Chondrocyte (in vitro differentiated cells): ENCODE results near the gene RAB3GAP2. TPM values are rescaled to one million over a fixed set of nuclear protein-coding genes. Genes with fewer than 3 reads are reported as not detected.
"Not testable (repeated sequence)": the region's sequence is repeated elsewhere in the genome, so short reads cannot be mapped to it uniquely, and the experiment has no call there.

Experiments
- DNase-seq: peaks from one replicate; pipeline ENCODE4 v3.0.0; 2021; ENCODE audit warnings: mixed read lengths, low spot score
- H3K27ac Mint-ChIP-seq: one replicate; pipeline ENCODE4 v1.8.0; 2021; ENCODE audit warnings: mild to moderate bottlenecking, moderate library complexity, mixed read lengths; ENCODE audit not compliant: unreplicated experiment
- H3K27me3 Mint-ChIP-seq: 2 replicates; pipeline ENCODE4 v1.8.0; 2021; ENCODE audit warnings: low read depth, mixed read lengths
- H3K36me3 Mint-ChIP-seq: 2 replicates; pipeline ENCODE4 v1.8.0; 2021; ENCODE audit warnings: low read depth, mixed read lengths
- H3K4me1 Mint-ChIP-seq: 2 replicates; pipeline ENCODE4 v1.8.0; 2021; ENCODE audit warnings: low read depth, mild to moderate bottlenecking, mixed read lengths
- H3K4me3 Mint-ChIP-seq: one replicate; pipeline ENCODE4 v1.8.0; 2021; ENCODE audit warnings: mild to moderate bottlenecking, moderate library complexity, mixed read lengths; ENCODE audit not compliant: unreplicated experiment
- H3K9me3 Mint-ChIP-seq: 2 replicates; pipeline ENCODE4 v1.8.0; 2021; ENCODE audit warnings: low read depth, mixed read lengths
- total RNA-seq: library from RNA; stranded (reverse); gene quantifications from 3 replicates; pipeline ENCODE4 v1.2.1, GENCODE V29; 2021
- TF ChIP-seq, protein P1 (sequence below): fragments of 200-600 bp; sonication (generic); IDR thresholded peaks from 2 replicates; pipeline ENCODE4 v1.5.0; 2021; ENCODE audit warnings: antibody characterized with exemption, mild to moderate bottlenecking, moderate library complexity

The RAB3GAP2 gene
- total RNA-seq, 1 donor from 2014 or later: 47.5 TPM

DNA sequence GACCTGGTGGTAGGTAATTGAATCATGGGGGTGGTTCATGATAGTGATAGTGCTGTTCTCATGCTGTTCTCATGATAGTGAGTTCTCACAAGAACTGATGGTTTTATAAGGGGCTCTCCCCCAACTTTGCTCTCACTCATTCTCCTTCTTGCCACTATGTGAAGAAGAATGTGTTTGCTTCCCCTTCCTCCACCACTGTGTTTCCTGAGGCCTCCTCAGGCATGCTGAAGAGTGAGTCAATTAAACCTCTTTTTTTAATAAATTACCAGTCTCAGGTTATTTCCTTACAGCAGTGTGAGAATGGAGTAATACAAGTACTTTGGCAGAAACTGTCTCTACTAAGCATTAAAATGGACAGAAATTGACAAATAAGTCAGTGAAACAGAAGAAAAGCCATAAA lies 21.6 kb downstream of the RAB3GAP2 start:
- H3K4me3 Mint-ChIP-seq: no peak overlapping the region
- H3K36me3 Mint-ChIP-seq: peaks cover 29% of the 10 kb centered on the region
- no peak for DNase-seq

DNA sequence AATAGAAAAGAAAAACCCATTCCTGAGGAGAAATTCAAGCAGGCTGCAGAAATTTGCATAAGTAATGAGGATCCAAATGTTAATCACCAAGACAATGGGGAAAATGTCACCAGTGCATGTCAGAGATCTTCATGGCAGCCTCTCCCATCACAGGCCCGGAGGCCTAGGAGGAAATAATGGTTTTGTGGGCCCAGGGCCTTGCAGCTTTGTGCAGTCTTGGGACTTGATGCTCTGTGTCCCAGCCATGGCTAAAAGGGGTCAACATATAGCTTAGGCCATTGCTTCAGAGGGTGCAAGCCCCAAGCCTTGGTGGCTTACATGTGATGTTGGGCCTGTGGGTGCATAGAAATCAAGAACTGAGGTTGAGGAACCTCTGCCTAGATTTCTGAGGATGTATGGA lies 22.7 kb downstream of the RAB3GAP2 start:
- H3K4me3 Mint-ChIP-seq: no peak overlapping the region
- no peaks in the 10 kb centered on the region for H3K27me3 Mint-ChIP-seq
- no peak overlapping the region for H3K27ac Mint-ChIP-seq
- peaks cover 5% of the 10 kb centered on the region for H3K4me1 Mint-ChIP-seq
- peaks cover 29% of the 10 kb centered on the region for H3K36me3 Mint-ChIP-seq
- TF ChIP-seq, protein P1, sequence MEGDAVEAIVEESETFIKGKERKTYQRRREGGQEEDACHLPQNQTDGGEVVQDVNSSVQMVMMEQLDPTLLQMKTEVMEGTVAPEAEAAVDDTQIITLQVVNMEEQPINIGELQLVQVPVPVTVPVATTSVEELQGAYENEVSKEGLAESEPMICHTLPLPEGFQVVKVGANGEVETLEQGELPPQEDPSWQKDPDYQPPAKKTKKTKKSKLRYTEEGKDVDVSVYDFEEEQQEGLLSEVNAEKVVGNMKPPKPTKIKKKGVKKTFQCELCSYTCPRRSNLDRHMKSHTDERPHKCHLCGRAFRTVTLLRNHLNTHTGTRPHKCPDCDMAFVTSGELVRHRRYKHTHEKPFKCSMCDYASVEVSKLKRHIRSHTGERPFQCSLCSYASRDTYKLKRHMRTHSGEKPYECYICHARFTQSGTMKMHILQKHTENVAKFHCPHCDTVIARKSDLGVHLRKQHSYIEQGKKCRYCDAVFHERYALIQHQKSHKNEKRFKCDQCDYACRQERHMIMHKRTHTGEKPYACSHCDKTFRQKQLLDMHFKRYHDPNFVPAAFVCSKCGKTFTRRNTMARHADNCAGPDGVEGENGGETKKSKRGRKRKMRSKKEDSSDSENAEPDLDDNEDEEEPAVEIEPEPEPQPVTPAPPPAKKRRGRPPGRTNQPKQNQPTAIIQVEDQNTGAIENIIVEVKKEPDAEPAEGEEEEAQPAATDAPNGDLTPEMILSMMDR: no peak
- DNase-seq: no peak
- peaks cover 25% of the 10 kb centered on the region for H3K9me3 Mint-ChIP-seq

More for the DNA sequence above, 21.6 kb downstream of the RAB3GAP2 start:
- H3K4me1 Mint-ChIP-seq: no peaks in the 10 kb centered on the region
- peaks cover 18% of the 10 kb centered on the region for H3K9me3 Mint-ChIP-seq
- H3K27me3 Mint-ChIP-seq: no peaks in the 10 kb centered on the region
- TF ChIP-seq, protein P1: no peak
- H3K27ac Mint-ChIP-seq: no peak overlapping the region

DNA sequence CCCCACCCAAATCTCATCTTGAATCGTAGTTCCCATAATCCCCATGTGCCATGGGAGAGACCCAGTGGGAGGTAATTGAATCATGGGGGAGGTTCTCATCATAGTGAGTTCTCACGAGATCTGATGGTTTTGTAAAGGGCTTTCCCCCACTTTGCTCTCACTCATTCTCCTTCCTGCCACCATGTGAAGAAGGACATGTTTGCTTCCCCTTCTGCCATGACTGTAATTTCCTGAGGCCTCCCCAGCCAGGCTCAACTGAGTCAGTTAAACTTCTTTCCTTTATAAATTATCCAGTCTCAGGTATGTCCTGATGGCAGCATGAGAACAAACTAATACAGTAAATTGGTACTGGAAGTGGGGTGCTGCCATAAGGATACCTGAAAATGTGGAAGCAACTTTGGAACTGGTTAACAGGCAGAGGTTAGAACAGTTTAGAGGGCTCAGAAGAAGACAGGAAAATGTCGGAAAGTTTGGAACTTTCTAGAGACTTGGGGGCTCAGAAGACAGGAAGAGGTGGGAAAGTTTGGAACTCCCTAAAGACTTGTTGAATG lies 23.5 kb downstream of the RAB3GAP2 start:
- H3K9me3 Mint-ChIP-seq: peaks cover 30% of the 10 kb centered on the region
- H3K36me3 Mint-ChIP-seq: peaks cover 29% of the 10 kb centered on the region
- H3K4me1 Mint-ChIP-seq: peaks cover 11% of the 10 kb centered on the region
- DNase-seq, H3K27me3 Mint-ChIP-seq, H3K27ac Mint-ChIP-seq, H3K4me3 Mint-ChIP-seq: not testable (repeated sequence)

DNA sequence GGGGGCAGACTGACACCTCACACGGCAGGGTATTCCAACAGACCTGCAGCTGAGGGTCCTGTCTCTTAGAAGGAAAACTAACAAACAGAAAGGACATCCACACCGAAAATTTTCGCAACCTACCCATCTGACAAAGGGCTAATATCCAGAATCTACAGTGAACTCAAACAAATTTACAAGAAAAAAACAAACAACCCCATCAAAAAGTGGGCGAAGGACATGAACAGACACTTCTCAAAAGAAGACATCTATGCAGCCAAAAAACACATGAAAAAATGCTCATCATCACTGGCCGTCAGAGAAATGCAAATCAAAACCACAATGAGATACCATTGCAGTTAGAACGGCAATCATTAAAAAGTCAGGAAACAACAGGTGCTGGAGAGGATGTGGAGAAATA lies 26.4 kb downstream of the RAB3GAP2 start:
- peaks cover 30% of the 10 kb centered on the region for H3K9me3 Mint-ChIP-seq
- H3K27ac Mint-ChIP-seq, DNase-seq, H3K27me3 Mint-ChIP-seq, H3K4me3 Mint-ChIP-seq: not testable (repeated sequence)
- peaks cover 19% of the 10 kb centered on the region for H3K36me3 Mint-ChIP-seq
- H3K4me1 Mint-ChIP-seq: peaks cover 24% of the 10 kb centered on the region

DNA sequence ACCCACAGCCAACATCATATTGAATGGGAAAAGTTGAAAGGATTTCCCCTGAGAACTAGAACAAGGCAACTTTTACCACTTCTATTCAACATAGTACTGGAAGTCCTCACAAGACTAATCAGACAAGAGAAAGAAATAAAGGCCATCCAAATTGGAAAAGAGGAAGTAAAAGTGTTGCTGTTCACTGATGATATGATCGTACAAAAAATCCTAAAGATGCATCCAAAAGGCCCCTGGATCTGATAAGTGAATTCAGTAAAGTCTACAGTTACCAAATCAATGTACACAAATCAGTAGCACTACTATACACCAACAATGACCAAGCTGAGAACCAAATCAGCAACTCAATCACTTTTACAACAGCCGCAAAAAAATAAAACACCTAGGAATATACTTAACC lies 28.3 kb downstream of the RAB3GAP2 start:
- peaks cover 10% of the 10 kb centered on the region for H3K36me3 Mint-ChIP-seq
- H3K27me3 Mint-ChIP-seq: no peaks in the 10 kb centered on the region
- H3K4me1 Mint-ChIP-seq: peaks cover 40% of the 10 kb centered on the region
- DNase-seq: no peak
- TF ChIP-seq, protein P1: no peak
- peaks cover 20% of the 10 kb centered on the region for H3K9me3 Mint-ChIP-seq
- H3K27ac Mint-ChIP-seq: peak overlapping the region; percentile 43
- no peak overlapping the region for H3K4me3 Mint-ChIP-seq

DNA sequence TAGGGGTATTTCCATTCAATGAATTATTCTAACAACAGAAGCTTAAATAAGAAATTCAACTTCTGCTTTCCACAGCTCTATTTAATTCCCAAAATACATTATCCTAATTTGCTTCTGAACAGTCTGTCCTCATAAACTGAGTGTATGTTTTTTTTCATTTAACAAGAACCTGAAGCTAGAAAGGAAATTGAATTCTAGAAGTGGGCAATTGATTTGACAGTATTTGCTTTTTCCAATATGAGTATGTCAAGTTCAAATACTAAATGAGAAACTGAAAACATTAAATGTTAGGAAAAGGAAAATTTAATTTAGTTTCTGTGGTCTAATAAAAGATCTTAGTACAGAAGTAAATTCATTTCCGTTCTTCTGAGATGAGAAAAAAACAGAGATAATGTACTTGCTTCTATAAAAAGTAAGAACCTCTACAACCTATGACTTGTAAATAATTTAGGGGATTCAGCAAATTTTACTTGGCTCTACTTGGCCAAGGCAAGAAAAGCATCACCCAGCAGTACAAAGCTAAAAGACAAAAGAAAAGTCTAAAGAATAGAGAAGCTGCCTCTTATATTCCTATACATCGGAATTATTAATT lies 31.1 kb downstream of the RAB3GAP2 start:
- Mint-ChIP-seq H3K9me3 (peaks cover 16% of the 10 kb centered on the region), H3K4me1 (peaks cover 40% of the 10 kb centered on the region), H3K27ac (peak overlapping the region; percentile 74)

More for the DNA sequence above, 31.1 kb downstream of the RAB3GAP2 start:
- TF ChIP-seq, protein P1: no peak
- Mint-ChIP-seq H3K27me3 (no peaks in the 10 kb centered on the region), H3K36me3 (peaks cover 5% of the 10 kb centered on the region), H3K4me3 (no peak overlapping the region)
- DNase-seq: no peak
